IMR-90 (cell line): ENCODE data around the gene YPEL3. TPM values are rescaled to one million over a fixed set of nuclear protein-coding genes. Genes with fewer than 3 reads are reported as not detected.
A peak's percentile ranks its signal among the peaks of the same experiment; 100 is the strongest.

ENCODE experiments used
- ATAC-seq: fragments of 200-7000 bp; cut with Tn5 transposase; 2 replicates; pipeline ENCODE4 v1.9.1; 2020; ENCODE audit warnings: low read depth, mild to moderate bottlenecking, moderate library complexity
- BruUV-seq: library from RNA; stranded (reverse); fragments of 400-500 nt; replicated peaks from 2 replicates; lab custom pipeline; 2021; lab: Mats Ljungman, UMichigan
- CTCF ChIA-PET: fragments of 300-600 bp; formaldehyde crosslinking; extraction: SDS; loops from one replicate; lab custom pipeline; 2021; ENCODE audit warnings: antibody characterized with exemption; lab: Yijun Ruan, JAX
- POLR2A ChIA-PET: fragments of 300-600 bp; sonication (Branson Sonifier 250); formaldehyde crosslinking; loops from one replicate; lab custom pipeline; 2022; ENCODE audit warnings: antibody characterized with exemption; ENCODE audit not compliant: unreplicated experiment; lab: Charles Lee
- DNase-seq: peaks from one replicate; pipeline ENCODE4 v3.0.0; 2013
- H2AFZ ChIP-seq: replicated peaks from 2 replicates; pipeline ENCODE3; 2013; ENCODE audit warnings: low read length, mild to moderate bottlenecking; ENCODE audit not compliant: poor library complexity
- H2AK5ac ChIP-seq: 2 replicates; pipeline ENCODE4 v1.6.1; 2013; ENCODE audit warnings: low read depth, low read length, inconsistent platforms
- H2AK9ac ChIP-seq: replicated peaks from 2 replicates; pipeline ENCODE3; 2013; ENCODE audit warnings: mild to moderate bottlenecking, low read depth, low read length, moderate library complexity; ENCODE audit not compliant: poor library complexity
- H2BK120ac ChIP-seq: 2 replicates; pipeline ENCODE4 v1.6.1; 2013; ENCODE audit warnings: low read depth, low read length, inconsistent platforms
- H2BK15ac ChIP-seq: 3 replicates; pipeline ENCODE4 v1.6.1; 2013; ENCODE audit warnings: low read depth, low read length, inconsistent platforms
- H2BK20ac ChIP-seq: 2 replicates; pipeline ENCODE4 v1.6.1; 2013; ENCODE audit warnings: low read depth, mild to moderate bottlenecking, inconsistent platforms, low read length, moderate library complexity
- H2BK5ac ChIP-seq: 2 replicates; pipeline ENCODE4 v1.6.1; 2013; ENCODE audit warnings: mild to moderate bottlenecking, low read depth, low read length, inconsistent platforms; ENCODE audit not compliant: poor library complexity, severe bottlenecking
- H3K14ac ChIP-seq: replicated peaks from 2 replicates; pipeline ENCODE4 v1.6.1; 2013; ENCODE audit warnings: low read depth, low read length, inconsistent platforms
- H3K18ac ChIP-seq: 2 replicates; pipeline ENCODE4 v1.6.1; 2013; ENCODE audit warnings: low read depth, low read length, control low read depth
- H3K23ac ChIP-seq: 2 replicates; pipeline ENCODE4 v1.6.1; 2013; ENCODE audit warnings: low read depth, low read length, inconsistent platforms
- H3K27ac ChIP-seq: 2 replicates; pipeline ENCODE4 v1.5.1; 2013; ENCODE audit warnings: mild to moderate bottlenecking, control low read depth, low read length; ENCODE audit not compliant: insufficient read depth
- H3K27me3 ChIP-seq: 2 replicates; pipeline ENCODE4 v1.6.1; 2013; ENCODE audit warnings: low read length; ENCODE audit not compliant: control insufficient read depth, insufficient read depth
- H3K36me3 ChIP-seq: 2 replicates; pipeline ENCODE4 v1.6.1; 2013; ENCODE audit warnings: low read length, mixed read lengths; ENCODE audit not compliant: control insufficient read depth, insufficient read depth
- H3K4ac ChIP-seq: 2 replicates; pipeline ENCODE4 v1.6.1; 2013; ENCODE audit warnings: low read depth, low read length, inconsistent platforms
- H3K4me1 ChIP-seq: 2 replicates; pipeline ENCODE4 v1.6.1; 2013; ENCODE audit warnings: low read length, mixed read lengths; ENCODE audit not compliant: control insufficient read depth, insufficient read depth
- H3K4me2 ChIP-seq: 2 replicates; pipeline ENCODE4 v1.6.1; 2013; ENCODE audit warnings: low read depth, mild to moderate bottlenecking, control low read depth, low read length, moderate library complexity
- H3K4me3 ChIP-seq: 2 replicates; pipeline ENCODE4 v1.5.1; 2013; ENCODE audit warnings: low read depth, mild to moderate bottlenecking, control low read depth, low read length, moderate library complexity; ENCODE audit not compliant: insufficient read depth
- H3K56ac ChIP-seq: 2 replicates; pipeline ENCODE4 v1.6.1; 2013; ENCODE audit warnings: low read length, inconsistent platforms; ENCODE audit not compliant: insufficient read depth; ENCODE audit errors: extremely low read depth
- H3K79me1 ChIP-seq, 2 experiments: 2 replicates each; pipeline ENCODE4 v1.6.1; 2013; ENCODE audit warnings: low read length in 2 of 2, inconsistent platforms in 1 of 2, low read depth in 1 of 2
- H3K9ac ChIP-seq: 2 replicates; pipeline ENCODE4 v1.6.1; 2013; ENCODE audit warnings: low read depth, low read length, control low read depth
- H3K9me1 ChIP-seq: 2 replicates; pipeline ENCODE4 v1.6.1; 2013; ENCODE audit warnings: low read length, inconsistent platforms; ENCODE audit not compliant: insufficient read depth
- H3K9me3 ChIP-seq: 2 replicates; pipeline ENCODE4 v1.6.1; 2013; ENCODE audit warnings: low read length; ENCODE audit not compliant: control insufficient read depth, insufficient read depth
- H4K20me1 ChIP-seq: 2 replicates; pipeline ENCODE4 v1.6.1; 2013; ENCODE audit warnings: low read length, inconsistent platforms; ENCODE audit not compliant: insufficient read depth
- H4K5ac ChIP-seq: 2 replicates; pipeline ENCODE4 v1.6.1; 2013; ENCODE audit warnings: mild to moderate bottlenecking, low read depth, low read length, control low read depth
- H4K8ac ChIP-seq, 2 experiments: 2 replicates each; pipeline ENCODE4 v1.6.1; 2013; ENCODE audit warnings: low read depth in 2 of 2, low read length in 2 of 2, control low read depth in 1 of 2, inconsistent platforms in 1 of 2
- H4K91ac ChIP-seq: 2 replicates; pipeline ENCODE4 v1.6.1; 2013; ENCODE audit warnings: low read depth, low read length, inconsistent platforms; ENCODE audit not compliant: insufficient read depth
- BHLHE40 ChIP-seq: fragments of 150-350 bp; IDR thresholded peaks from 2 replicates; pipeline ENCODE4 v1.6.1; 2016; ENCODE audit warnings: mild to moderate bottlenecking, low read depth, low read length
- CEBPB ChIP-seq: IDR thresholded peaks from 2 replicates; pipeline ENCODE4 v1.6.1; 2012; ENCODE audit warnings: low read depth, low read length, improper control_type of control experiment
- CHD1 ChIP-seq: IDR thresholded peaks from 2 replicates; pipeline ENCODE4 v1.6.1; 2012; ENCODE audit warnings: low read depth, low read length, improper control_type of control experiment
- MXI1 ChIP-seq: IDR thresholded peaks from 2 replicates; pipeline ENCODE4 v1.6.1; 2012; ENCODE audit warnings: low read depth, mild to moderate bottlenecking, low read length, moderate library complexity, borderline replicate concordance
- NFE2L2 ChIP-seq: fragments of 150-350 bp; IDR thresholded peaks from 2 replicates; pipeline ENCODE4 v1.6.1; 2016; ENCODE audit warnings: low read depth, mild to moderate bottlenecking, low read length
- POLR2A ChIP-seq: IDR thresholded peaks from 2 replicates; pipeline ENCODE4 v1.6.1; 2012; ENCODE audit warnings: mild to moderate bottlenecking, low read depth, low read length
- RAD21 ChIP-seq: IDR thresholded peaks from 2 replicates; pipeline ENCODE4 v1.6.1; 2012; ENCODE audit warnings: low read length, improper control_type of control experiment
- RFX5 ChIP-seq: IDR thresholded peaks from 2 replicates; pipeline ENCODE4 v1.8.0; 2012; ENCODE audit warnings: low read depth, mild to moderate bottlenecking, low read length, moderate library complexity
- WGBS, 2 experiments: methylation state at CpG; one replicate each; pipeline versions ENCODE4 v1.1.5 to v1.1.7; 2013; ENCODE audit warnings: missing lambda C conversion rate in 2 of 2; ENCODE audit not compliant: insufficient read length in 1 of 2; ENCODE audit errors: extremely low coverage in 2 of 2; 5-methylcytosine and 5-hydroxymethylcytosine counted together
- dilution Hi-C: fragments of 300-500 bp; cut with HindIII; formaldehyde crosslinking; loops from one replicate; pipeline ENCODE4 v1.14.3; 2018; ENCODE audit warnings: low sequenced_read_pairs; ENCODE audit not compliant: unreplicated experiment
- in situ Hi-C: fragments of 300-500 bp; cut with MboI; formaldehyde crosslinking; loops from 3 replicates; pipeline ENCODE4 v1.14.3; 2019; ENCODE audit warnings: low sequenced_read_pairs, inconsistent platforms, mixed read lengths
- intact Hi-C: fragments of 100-400 bp; cut with micrococcal nuclease; formaldehyde crosslinking; loops from 2 replicates; pipeline ENCODE4 v1.10.0; 2022
- polyA plus RNA-seq, 3 experiments: library from polyadenylated mRNA; depleted of rRNA; stranded (reverse); fragments of >200 nt; gene quantifications; 2 replicates each; pipeline ENCODE4 v1.2.3, GENCODE V29; 2012; ENCODE audit warnings: low replicate concordance in 1 of 3
- total RNA-seq: library from RNA; depleted of rRNA; stranded (reverse); fragments of >200 nt; gene quantifications from 2 replicates; pipeline ENCODE4 v1.2.3, GENCODE V29; 2012
- TF ChIP-seq, protein P1 (sequence below): fragments of 150-350 bp; IDR thresholded peaks from 2 replicates; pipeline ENCODE4 v1.6.1; 2016; ENCODE audit warnings: low read depth, mild to moderate bottlenecking, low read length, moderate library complexity, borderline replicate concordance
- TF ChIP-seq, protein P2 (sequence below): fragments of 150-350 bp; IDR thresholded peaks from 2 replicates; pipeline ENCODE4 v1.6.1; 2017; ENCODE audit warnings: mild to moderate bottlenecking, antibody characterized with exemption, low read length, low read depth

Gene YPEL3
- total and polyA plus RNA-seq, 2 of the 4 experiments (the other 2 are of a cell fraction): 1.1 to 25.6 TPM

DNA sequence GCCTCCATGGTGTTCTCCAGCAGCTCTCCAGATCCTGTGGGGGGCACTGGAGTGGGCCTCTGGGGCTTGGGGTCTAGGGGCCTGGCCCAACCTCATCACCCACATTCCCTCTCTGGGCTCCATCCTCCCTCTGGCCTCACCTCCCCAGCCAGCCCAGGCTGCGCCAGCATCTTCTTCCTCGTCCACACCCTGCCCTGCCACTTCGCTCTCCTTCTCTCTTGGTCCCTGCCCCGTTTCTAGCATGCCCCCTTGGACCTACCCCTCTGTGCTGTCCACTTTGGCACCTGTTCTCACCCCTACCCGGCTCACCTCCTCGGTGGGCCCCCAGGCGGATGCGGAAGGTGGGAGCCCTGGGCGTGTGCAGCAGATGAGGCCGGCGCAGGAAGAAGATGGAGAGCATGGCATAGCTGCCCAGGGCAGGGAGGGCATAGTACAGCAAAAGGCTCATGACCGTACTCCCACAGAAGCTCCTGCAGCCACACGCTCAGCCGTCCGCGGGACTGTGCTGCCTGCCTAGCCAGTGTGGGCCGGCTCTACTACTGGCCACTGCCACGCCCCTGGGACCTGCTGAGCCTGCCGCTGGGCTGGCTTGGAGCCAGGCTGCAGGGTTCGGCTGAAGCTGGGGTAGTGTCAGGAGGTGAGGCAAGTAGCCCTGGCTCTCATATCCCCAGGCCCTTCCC is 17.2 kb upstream of the YPEL3 start, which contains the start of gene GDPD3:
GDPD3 (minus strand) TSS at position 507 of the 680 bp plus-strand sequence; CDS start at position 448, 59 bp downstream.
- ATAC-seq (peak; percentile 40), DNase-seq (no peak)
- WGBS, 2 experiments: 90% methylated on average over 8 of the region's 20 CpGs; no CpG with 5 or more reads in 1 of the 2 experiments
- Histone ChIP-seq H3K36me3 (peaks cover 43% of the 10 kb centered on the region), H2AK9ac (peak within 1 kb of the TSS; percentile 92), H3K79me1 (no peaks in the 10 kb centered on the region; a peak in 1 of 4 replicates), H4K8ac (no peak within 1 kb of the TSS), H2AFZ (peak within 1 kb of the TSS; percentile 61), H3K27me3 (no peaks in the 10 kb centered on the region), H3K4me1 (no peaks in the 10 kb centered on the region; the same call in 1 of the 2 replicates), H3K9me3 (no peaks in the 10 kb centered on the region), H3K9ac (no peak within 1 kb of the TSS), H3K27ac (no peak within 1 kb of the TSS), H2AK5ac (no peak within 1 kb of the TSS; the same call in 1 of the 2 replicates), H3K14ac (no peak within 1 kb of the TSS), H4K91ac (no peak within 1 kb of the TSS), H2BK15ac (no peak within 1 kb of the TSS), H3K56ac (no peak within 1 kb of the TSS), H3K4me3 (no peak within 1 kb of the TSS), H3K4me2 (no peak within 1 kb of the TSS), H3K4ac (no peak within 1 kb of the TSS), H2BK120ac (no peak within 1 kb of the TSS), H3K23ac (no peak within 1 kb of the TSS), H4K20me1 (no peaks in the 10 kb centered on the region), H2BK5ac (no peak within 1 kb of the TSS), H3K9me1 (no peaks in the 10 kb centered on the region), H3K18ac (no peak within 1 kb of the TSS), H4K5ac (no peak within 1 kb of the TSS), H2BK20ac (no peak within 1 kb of the TSS)
- in situ Hi-C loops (no loop called here), intact Hi-C loops (loop anchor here (5.0 kb wide), 1 partner anchor 299 kb away; no protein-coding TSS in a partner anchor), dilution Hi-C loops (no loop called here)
- POLR2A ChIA-PET: no interaction called here
- no peak for TF ChIP-seq NFE2L2
- no peak for TF ChIP-seq CEBPB
- no peak for TF ChIP-seq RAD21
- no peak for TF ChIP-seq MXI1
- TF ChIP-seq, protein P1, sequence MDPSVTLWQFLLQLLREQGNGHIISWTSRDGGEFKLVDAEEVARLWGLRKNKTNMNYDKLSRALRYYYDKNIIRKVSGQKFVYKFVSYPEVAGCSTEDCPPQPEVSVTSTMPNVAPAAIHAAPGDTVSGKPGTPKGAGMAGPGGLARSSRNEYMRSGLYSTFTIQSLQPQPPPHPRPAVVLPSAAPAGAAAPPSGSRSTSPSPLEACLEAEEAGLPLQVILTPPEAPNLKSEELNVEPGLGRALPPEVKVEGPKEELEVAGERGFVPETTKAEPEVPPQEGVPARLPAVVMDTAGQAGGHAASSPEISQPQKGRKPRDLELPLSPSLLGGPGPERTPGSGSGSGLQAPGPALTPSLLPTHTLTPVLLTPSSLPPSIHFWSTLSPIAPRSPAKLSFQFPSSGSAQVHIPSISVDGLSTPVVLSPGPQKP: no peak
- TF ChIP-seq RFX5: no peak
- TF ChIP-seq, protein P2, sequence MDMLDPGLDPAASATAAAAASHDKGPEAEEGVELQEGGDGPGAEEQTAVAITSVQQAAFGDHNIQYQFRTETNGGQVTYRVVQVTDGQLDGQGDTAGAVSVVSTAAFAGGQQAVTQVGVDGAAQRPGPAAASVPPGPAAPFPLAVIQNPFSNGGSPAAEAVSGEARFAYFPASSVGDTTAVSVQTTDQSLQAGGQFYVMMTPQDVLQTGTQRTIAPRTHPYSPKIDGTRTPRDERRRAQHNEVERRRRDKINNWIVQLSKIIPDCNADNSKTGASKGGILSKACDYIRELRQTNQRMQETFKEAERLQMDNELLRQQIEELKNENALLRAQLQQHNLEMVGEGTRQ: no peak
- no peak for TF ChIP-seq BHLHE40
- no peak for TF ChIP-seq POLR2A
- no peak for TF ChIP-seq CHD1
- no TSS peak for BruUV-seq
- CTCF ChIA-PET: interaction anchor here (1.2 to 1.3 kb wide), 2 partner anchors 8 to 10 kb away, joined by 3 to 4 read pairs; no protein-coding TSS in a partner anchor
